Measurements from ENCODE around the gene PGGHG.

GRCh38 chr11:303363-303762, 14.4 kb downstream of the PGGHG start:
- TF ChIP-seq, protein P1, sequence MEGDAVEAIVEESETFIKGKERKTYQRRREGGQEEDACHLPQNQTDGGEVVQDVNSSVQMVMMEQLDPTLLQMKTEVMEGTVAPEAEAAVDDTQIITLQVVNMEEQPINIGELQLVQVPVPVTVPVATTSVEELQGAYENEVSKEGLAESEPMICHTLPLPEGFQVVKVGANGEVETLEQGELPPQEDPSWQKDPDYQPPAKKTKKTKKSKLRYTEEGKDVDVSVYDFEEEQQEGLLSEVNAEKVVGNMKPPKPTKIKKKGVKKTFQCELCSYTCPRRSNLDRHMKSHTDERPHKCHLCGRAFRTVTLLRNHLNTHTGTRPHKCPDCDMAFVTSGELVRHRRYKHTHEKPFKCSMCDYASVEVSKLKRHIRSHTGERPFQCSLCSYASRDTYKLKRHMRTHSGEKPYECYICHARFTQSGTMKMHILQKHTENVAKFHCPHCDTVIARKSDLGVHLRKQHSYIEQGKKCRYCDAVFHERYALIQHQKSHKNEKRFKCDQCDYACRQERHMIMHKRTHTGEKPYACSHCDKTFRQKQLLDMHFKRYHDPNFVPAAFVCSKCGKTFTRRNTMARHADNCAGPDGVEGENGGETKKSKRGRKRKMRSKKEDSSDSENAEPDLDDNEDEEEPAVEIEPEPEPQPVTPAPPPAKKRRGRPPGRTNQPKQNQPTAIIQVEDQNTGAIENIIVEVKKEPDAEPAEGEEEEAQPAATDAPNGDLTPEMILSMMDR (IDR thresholded peaks at IDR 0.05): no peak
- TF ChIP-seq POLR2A (IDR thresholded peaks at IDR 0.05) (no peak), POLR2AphosphoS5 (IDR thresholded peaks at IDR 0.05; ENCODE audit: insufficient read depth in 1 of 2, low read depth in 1 of 2) (no peak)
